Natural killer cell (primary cell): ENCODE measurements around the gene COL3A1. TPM values are rescaled to one million over a fixed set of nuclear protein-coding genes. Genes with fewer than 3 reads are reported as not detected.

Source experiments
- ATAC-seq, 3 donors: fragments of 150-1000 bp in 2 of 3; fragments of 200-7000 bp in 1 of 3; cut with Tn5 transposase; 1 replicate in 1 of 3; 2 replicates in 2 of 3; pipeline ENCODE4 v1.10.0; 2021; ENCODE audit warnings: mild to moderate bottlenecking in 2 of 3, moderate library complexity in 2 of 3
- DNase-seq, 2 donors: peaks; one replicate each; pipeline versions ENCODE4 v3.0.0 to v3.0.0-alpha.2; 2013 to 2021; ENCODE audit warnings: mixed read lengths in 1 of 2
- H3K27ac ChIP-seq: one replicate; pipeline ENCODE4 v1.5.1; 2013; ENCODE audit warnings: mild to moderate bottlenecking, low read length
- H3K27me3 ChIP-seq: one replicate; pipeline ENCODE4 v1.6.1; 2013; ENCODE audit warnings: low read length; ENCODE audit not compliant: control insufficient read depth, insufficient read depth
- H3K36me3 ChIP-seq: one replicate; pipeline ENCODE4 v1.6.1; 2013; ENCODE audit warnings: low read length; ENCODE audit not compliant: control insufficient read depth, insufficient read depth
- H3K4me1 ChIP-seq: one replicate; pipeline ENCODE4 v1.6.1; 2013; ENCODE audit warnings: low read length; ENCODE audit not compliant: control insufficient read depth, insufficient read depth
- H3K4me3 ChIP-seq: one replicate; pipeline ENCODE4 v1.5.1; 2013; ENCODE audit warnings: low read length
- H3K9me3 ChIP-seq: one replicate; pipeline ENCODE4 v1.6.1; 2013; ENCODE audit warnings: low read length; ENCODE audit not compliant: control insufficient read depth, insufficient read depth
- H3K27ac Mint-ChIP-seq, 2 donors: one replicate each; pipeline ENCODE4 v1.8.0; 2022; ENCODE audit warnings: mild to moderate bottlenecking in 2 of 2, mixed read lengths in 2 of 2, moderate library complexity in 1 of 2
- H3K27me3 Mint-ChIP-seq, 2 donors: one replicate each; pipeline ENCODE4 v1.8.0; 2022; ENCODE audit warnings: low read depth in 2 of 2, mixed read lengths in 2 of 2
- H3K36me3 Mint-ChIP-seq: one replicate; pipeline ENCODE4 v1.8.0; 2022; ENCODE audit warnings: mixed read lengths
- H3K4me1 Mint-ChIP-seq, 2 donors: one replicate each; pipeline ENCODE4 v1.8.0; 2022; ENCODE audit warnings: mixed read lengths in 2 of 2
- H3K4me3 Mint-ChIP-seq: one replicate; pipeline ENCODE4 v1.8.0; 2022; ENCODE audit warnings: mild to moderate bottlenecking, moderate library complexity, mixed read lengths
- H3K9me3 Mint-ChIP-seq, 2 donors: one replicate each; pipeline ENCODE4 v1.8.0; 2022; ENCODE audit warnings: mixed read lengths in 2 of 2
- WGBS: methylation state at CpG from one replicate; pipeline ENCODE4 v1.1.7; 2013; ENCODE audit warnings: missing lambda C conversion rate; ENCODE audit not compliant: insufficient coverage; 5-methylcytosine and 5-hydroxymethylcytosine counted together
- intact Hi-C: fragments of 100-400 bp; cut with micrococcal nuclease; formaldehyde crosslinking; loops from one replicate; pipeline ENCODE4 v1.14.2; 2022
- total RNA-seq, 4 donors: library from RNA; stranded (reverse); fragments of 120-200 nt in 1 of 4; gene quantifications; one replicate each; pipeline versions ENCODE4 v1.2.3 to v1.2.4, GENCODE V29; 2013 to 2022
- TF ChIP-seq, protein P1 (sequence below): fragments of 200-600 bp; IDR thresholded peaks from one replicate; pipeline ENCODE4 v1.8.0; 2022; ENCODE audit warnings: antibody characterized with exemption

Gene COL3A1
- total RNA-seq, 3 donors from 2014 or later (not counting 1 experiment from before 2014, with no cell fraction given): not detected

DNA sequence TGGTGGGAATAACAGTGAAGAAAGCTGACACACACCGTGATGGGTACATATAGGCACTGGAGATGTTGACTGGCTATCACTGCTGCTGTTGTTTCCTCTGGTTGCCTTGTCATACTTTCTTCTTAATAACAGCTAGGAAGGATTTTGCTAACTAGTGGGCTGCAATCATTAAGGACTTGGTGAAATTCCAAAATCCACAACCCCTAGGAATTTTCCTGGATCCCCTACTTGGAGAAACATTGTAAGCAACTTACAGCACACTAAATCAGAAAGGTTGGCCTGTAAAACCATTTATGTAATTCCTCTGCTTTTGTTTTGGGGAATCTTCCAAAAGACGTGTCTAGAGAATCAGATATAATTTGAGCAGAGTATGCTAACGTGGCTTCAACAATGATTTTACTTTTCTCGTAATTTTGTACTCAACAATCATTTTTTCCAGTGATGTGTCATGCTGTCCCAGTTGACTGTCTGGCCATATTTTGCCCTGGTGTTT, 8.0 kb upstream of the COL3A1 start:
- 86% methylated on average over 4 of the region's 4 CpGs for WGBS
- intact Hi-C loops: no loop called here

DNA sequence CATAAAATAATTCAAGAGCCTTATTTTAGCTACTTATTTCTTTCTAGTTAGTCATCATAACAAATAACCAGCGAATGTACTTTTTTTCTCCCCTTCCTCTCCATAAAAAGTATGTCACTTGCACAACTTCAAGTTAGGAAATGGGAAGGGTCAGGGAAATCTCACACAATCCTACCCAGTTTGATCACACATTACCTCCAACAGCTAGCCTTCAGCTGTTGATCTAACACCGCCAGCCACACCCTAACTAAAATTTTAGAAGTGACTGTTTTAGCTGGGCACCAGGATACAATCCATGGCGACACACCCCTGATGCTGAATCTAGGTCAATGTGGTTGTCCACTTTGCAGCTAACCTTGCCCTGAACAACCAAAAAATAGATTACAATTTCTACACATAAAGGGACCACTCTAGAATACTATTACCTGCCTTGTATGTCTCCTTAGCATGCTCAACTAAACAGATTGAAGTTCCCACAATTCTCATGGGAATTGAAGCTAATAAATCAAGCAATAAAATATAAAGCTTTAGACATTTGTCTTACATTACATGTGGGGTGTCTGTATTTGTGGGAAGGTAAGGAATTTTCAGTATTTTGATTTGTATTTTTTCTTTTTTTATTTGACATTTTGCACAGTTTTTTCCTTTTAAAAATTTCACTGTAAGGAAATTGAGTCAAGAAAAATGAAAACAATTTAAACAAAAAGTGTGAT, 7.3 kb upstream of the COL3A1 start:
- Histone ChIP-seq H3K36me3 (no peaks in the 10 kb centered on the region), H3K4me1 (no peaks in the 10 kb centered on the region), H3K27me3 (no peaks in the 10 kb centered on the region), H3K4me3 (no peak overlapping the region), H3K27ac (no peak overlapping the region), H3K9me3 (no peaks in the 10 kb centered on the region)
- ATAC-seq (no peak), DNase-seq (no peak)
- H3K4me1 Mint-ChIP-seq: no peaks in the 10 kb centered on the region
- no peaks in the 10 kb centered on the region for H3K36me3 Mint-ChIP-seq
- H3K9me3 Mint-ChIP-seq: peaks cover 6 to 10% of the 10 kb centered on the region in 2 donors
- WGBS: 88% methylated on average over 2 of the region's 3 CpGs
- H3K4me3 Mint-ChIP-seq: no peak overlapping the region
- intact Hi-C loops: no loop called here
- H3K27me3 Mint-ChIP-seq: no peaks in the 10 kb centered on the region
- TF ChIP-seq, protein P1, sequence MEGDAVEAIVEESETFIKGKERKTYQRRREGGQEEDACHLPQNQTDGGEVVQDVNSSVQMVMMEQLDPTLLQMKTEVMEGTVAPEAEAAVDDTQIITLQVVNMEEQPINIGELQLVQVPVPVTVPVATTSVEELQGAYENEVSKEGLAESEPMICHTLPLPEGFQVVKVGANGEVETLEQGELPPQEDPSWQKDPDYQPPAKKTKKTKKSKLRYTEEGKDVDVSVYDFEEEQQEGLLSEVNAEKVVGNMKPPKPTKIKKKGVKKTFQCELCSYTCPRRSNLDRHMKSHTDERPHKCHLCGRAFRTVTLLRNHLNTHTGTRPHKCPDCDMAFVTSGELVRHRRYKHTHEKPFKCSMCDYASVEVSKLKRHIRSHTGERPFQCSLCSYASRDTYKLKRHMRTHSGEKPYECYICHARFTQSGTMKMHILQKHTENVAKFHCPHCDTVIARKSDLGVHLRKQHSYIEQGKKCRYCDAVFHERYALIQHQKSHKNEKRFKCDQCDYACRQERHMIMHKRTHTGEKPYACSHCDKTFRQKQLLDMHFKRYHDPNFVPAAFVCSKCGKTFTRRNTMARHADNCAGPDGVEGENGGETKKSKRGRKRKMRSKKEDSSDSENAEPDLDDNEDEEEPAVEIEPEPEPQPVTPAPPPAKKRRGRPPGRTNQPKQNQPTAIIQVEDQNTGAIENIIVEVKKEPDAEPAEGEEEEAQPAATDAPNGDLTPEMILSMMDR: no peak
- H3K27ac Mint-ChIP-seq: no peak overlapping the region

More for the DNA sequence above, 8.0 kb upstream of the COL3A1 start:
- Histone ChIP-seq H3K27me3 (no peaks in the 10 kb centered on the region), H3K4me3 (no peak overlapping the region), H3K9me3 (no peaks in the 10 kb centered on the region), H3K36me3 (no peaks in the 10 kb centered on the region), H3K4me1 (no peaks in the 10 kb centered on the region), H3K27ac (no peak overlapping the region)
- TF ChIP-seq, protein P1: no peak
- H3K4me3 Mint-ChIP-seq: no peak overlapping the region
- no peaks in the 10 kb centered on the region for H3K27me3 Mint-ChIP-seq
- no peak for DNase-seq
- ATAC-seq: no peak
- H3K4me1 Mint-ChIP-seq: no peaks in the 10 kb centered on the region
- H3K9me3 Mint-ChIP-seq: peaks cover 13 to 17% of the 10 kb centered on the region in 2 donors
- H3K36me3 Mint-ChIP-seq: peaks cover 2% of the 10 kb centered on the region
- H3K27ac Mint-ChIP-seq: no peak overlapping the region

DNA sequence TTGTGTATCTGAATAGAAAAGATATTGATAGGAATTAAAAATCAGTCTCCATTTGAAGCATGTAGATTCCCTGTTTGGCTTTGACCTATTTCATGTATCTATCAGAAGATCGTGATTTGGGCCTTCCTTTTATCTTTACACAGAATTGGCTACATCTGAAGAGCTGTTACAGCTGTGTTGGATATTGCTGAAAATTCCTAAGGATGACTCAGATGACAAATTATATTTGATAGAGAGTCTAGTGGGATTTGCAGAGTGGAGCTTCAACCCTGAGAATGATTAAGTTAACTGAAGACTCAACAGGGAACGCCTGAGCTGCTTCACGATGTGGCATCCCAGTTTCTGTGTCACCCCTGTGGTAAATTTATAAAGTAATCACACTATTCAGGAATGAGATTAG, 4.9 kb upstream of the COL3A1 start:
- WGBS: no CpG with 5 or more reads among the region's 3 CpGs
- Mint-ChIP-seq H3K4me1 (no peaks in the 10 kb centered on the region), H3K27ac (no peak overlapping the region), H3K4me3 (no peak overlapping the region), H3K27me3 (no peaks in the 10 kb centered on the region), H3K36me3 (no peaks in the 10 kb centered on the region), H3K9me3 (peaks cover 3 to 7% of the 10 kb centered on the region in 2 donors)
- intact Hi-C loops: no loop called here
- no peak for DNase-seq
- Histone ChIP-seq H3K27ac (no peak overlapping the region), H3K27me3 (no peaks in the 10 kb centered on the region), H3K4me3 (no peak overlapping the region), H3K4me1 (no peaks in the 10 kb centered on the region), H3K9me3 (no peaks in the 10 kb centered on the region), H3K36me3 (no peaks in the 10 kb centered on the region)
- TF ChIP-seq, protein P1: no peak
- no peak for ATAC-seq

DNA sequence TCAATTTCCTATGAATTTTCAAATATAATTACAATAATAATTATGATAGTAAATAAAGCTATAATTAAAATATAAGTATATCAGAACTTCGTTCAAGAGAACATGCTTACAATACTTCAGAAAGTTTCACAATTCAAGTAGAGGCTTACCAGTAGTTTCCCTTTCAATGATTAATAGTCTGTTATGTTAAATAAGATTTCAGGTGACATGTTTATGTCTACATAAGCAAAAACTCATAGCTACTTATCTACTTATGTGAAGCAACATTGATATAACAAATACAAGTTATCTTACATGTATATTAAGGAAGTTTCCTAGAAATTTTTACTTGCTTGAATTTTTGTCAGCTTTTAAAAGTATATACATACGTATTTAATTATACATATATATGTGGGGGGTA, 4.5 kb upstream of the COL3A1 start:
- H3K4me1 ChIP-seq: no peaks in the 10 kb centered on the region
- TF ChIP-seq, protein P1: no peak
- no peak overlapping the region for H3K27ac Mint-ChIP-seq
- DNase-seq (no peak), ATAC-seq (no peak)
- H3K36me3 ChIP-seq: no peaks in the 10 kb centered on the region
- H3K27me3 Mint-ChIP-seq: no peaks in the 10 kb centered on the region
- no peaks in the 10 kb centered on the region for H3K4me1 Mint-ChIP-seq
- H3K4me3 ChIP-seq: no peak overlapping the region
- H3K36me3 Mint-ChIP-seq: no peaks in the 10 kb centered on the region
- no peaks in the 10 kb centered on the region for H3K9me3 ChIP-seq
- H3K9me3 Mint-ChIP-seq: peaks cover 3 to 7% of the 10 kb centered on the region in 2 donors
- no peak overlapping the region for H3K4me3 Mint-ChIP-seq
- H3K27ac ChIP-seq: no peak overlapping the region
- no CpG with 5 or more reads among the region's 2 CpGs for WGBS
- intact Hi-C loops: no loop called here
- no peaks in the 10 kb centered on the region for H3K27me3 ChIP-seq
